GM12873 (cell line): ENCODE data around the gene FXYD1.
A peak's percentile ranks its signal among the peaks of the same experiment; 100 is the strongest.

Experiments
- CTCF ChIP-seq: IDR thresholded peaks from 2 replicates; pipeline ENCODE4 v1.5.1; 2012; ENCODE audit warnings: low read depth, mild to moderate bottlenecking, moderate library complexity, low read length, control low read depth; ENCODE audit not compliant: insufficient read depth; ENCODE audit errors: missing control alignments

FXYD1 gene

GRCh38 chr19:35130761-35131720 lies 7.6 kb upstream of the FXYD1 start:
- no peak for TF ChIP-seq CTCF

DNA sequence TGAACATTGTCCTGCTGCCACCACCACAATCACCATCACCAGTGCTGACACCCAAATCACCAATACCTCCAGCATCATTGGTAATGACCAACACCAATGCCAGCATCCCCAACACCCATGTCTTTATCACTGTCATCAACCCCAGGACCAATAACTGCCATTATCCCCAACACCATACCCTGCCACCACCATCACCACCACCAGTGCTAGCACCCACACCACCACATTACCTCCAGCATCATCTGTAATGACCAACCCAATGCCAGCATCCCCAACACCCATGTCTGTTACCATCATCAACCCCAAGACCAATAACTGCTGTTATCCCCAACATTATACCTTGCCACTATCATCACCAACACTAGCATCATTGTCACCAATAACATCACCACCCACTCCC lies 6.4 kb upstream of the FXYD1 start:
- no peak for TF ChIP-seq CTCF

DNA sequence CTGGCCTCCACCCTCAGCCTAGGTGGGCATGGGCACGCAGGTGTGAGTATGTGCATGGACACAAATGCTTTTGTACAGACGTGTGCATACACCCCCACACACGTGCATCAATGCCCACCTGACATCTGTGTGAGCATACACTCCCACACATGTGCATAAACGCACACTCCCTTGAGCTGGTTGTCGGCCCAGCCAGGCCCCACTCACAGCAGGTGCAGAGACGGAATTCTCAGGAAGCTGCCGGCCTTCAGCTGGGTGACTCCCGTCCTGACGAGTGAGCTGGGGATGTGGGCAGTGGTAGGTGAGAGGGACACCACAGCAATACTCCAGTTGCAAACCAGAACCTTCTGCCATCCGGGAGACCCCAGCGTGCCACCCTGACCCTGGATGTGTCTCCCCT lies 4.8 kb upstream of the FXYD1 start:
- no peak for TF ChIP-seq CTCF

DNA sequence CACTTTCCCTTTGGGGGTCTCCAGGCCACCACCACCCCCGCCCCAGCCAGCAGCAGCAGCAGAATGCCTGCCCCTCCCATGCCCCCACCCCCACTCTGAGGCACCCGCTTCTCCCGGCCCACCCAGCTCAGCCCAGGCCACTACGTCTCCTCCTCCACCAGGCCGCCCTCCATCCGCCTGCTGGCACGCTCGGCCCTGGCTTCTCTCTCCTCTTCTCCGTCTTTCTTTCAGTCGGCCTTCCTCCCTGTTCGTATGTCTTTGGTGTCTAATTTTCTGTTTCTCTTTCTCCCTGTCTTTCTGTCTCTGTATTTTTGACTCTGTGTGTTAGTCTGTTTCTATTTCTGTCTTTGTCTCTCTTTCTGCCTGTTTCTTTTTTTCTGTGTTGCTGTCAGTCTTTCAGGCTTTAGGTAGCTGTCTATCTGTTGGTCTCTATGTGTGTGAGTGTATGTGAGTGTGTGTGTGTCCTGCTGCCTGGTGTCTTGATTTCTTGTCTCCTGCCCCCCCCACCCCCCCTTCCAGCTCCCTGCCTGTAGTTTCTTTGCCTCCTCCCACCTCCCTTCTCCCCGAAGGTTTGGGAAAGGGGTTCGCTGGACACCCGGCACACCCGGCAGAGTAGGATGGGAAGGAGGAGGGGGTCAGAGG lies 3.9 kb upstream of the FXYD1 start, which contains the start of gene LGI4:
Gene LGI4, minus strand, starts transcription at position 459 of the 642 bp plus-strand sequence. Its CDS starts 379 bp downstream, at position 80.
- no peak for TF ChIP-seq CTCF

- peak; percentile 87 for TF ChIP-seq CTCF
These were observed 3.2 kb upstream of the FXYD1 start for GRCh38 chr19:35135389-35135909.

DNA sequence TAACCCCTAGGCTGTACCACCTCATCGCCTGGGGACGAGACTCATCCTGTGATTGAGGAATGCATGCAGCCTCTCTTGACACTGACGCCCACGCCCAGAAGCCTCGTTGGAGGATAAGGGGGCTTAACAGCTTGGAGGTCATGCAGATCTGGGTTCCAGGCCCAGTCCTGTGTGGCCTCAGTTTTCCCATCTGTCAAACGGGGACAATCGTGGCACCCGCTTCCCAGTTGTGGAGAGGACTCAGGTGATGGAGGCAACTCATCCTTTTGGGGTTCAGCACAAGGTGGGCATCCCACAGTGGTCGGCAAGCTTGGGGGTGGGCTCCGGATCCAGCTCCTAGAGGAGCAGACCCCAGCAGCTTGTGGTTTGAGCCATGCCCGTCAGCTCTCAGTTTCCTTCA lies 2.4 kb upstream of the FXYD1 start:
- no peak for TF ChIP-seq CTCF
